HCT116 (cell line): Measurements from ENCODE around the gene SNTG2. TPM values are rescaled to one million over a fixed set of nuclear protein-coding genes. Genes with fewer than 3 reads are reported as not detected.

Experiments used
- ATAC-seq: fragments of 200-7000 bp; cut with Tn5 transposase; 2 replicates; pipeline ENCODE4 v1.9.1; 2020; ENCODE audit warnings: mild to moderate bottlenecking, moderate library complexity
- BruUV-seq: library from RNA; stranded (reverse); fragments of 400-500 nt; replicated peaks from 2 replicates; lab custom pipeline; 2021; lab: Mats Ljungman, UMichigan
- CTCF ChIA-PET: fragments of 300-600 bp; sonication (Branson Sonifier 250); formaldehyde crosslinking; loops from one replicate; lab custom pipeline; 2021; ENCODE audit warnings: antibody characterized with exemption; lab: Charles Lee
- POLR2A ChIA-PET: fragments of 300-600, 350-600 bp; sonication (Branson Sonifier 250); formaldehyde crosslinking; loops from one replicate; lab custom pipeline; 2021; ENCODE audit warnings: antibody characterized with exemption; lab: Charles Lee
- RAD21 ChIA-PET, 2 experiments: fragments of 300-600 bp; sonication (Branson Sonifier 250); formaldehyde crosslinking; loops; one replicate each; lab custom pipeline; 2023; ENCODE audit warnings: low total read pairs in 2 of 2; ENCODE audit not compliant: uncharacterized antibody in 2 of 2, unreplicated experiment in 2 of 2, low non-redundant PET in 1 of 2; lab: Charles Lee
- DNase-seq: peaks from one replicate; pipeline ENCODE4 v3.0.0-alpha.2; 2010; ENCODE audit warnings: low read depth, low spot score
- H2AFZ ChIP-seq: fragments of 200-600 bp; shearing (Covaris generic), sonication (generic); 2 replicates; pipeline ENCODE4 v1.6.1; 2017; ENCODE audit warnings: low read depth, mixed run types, mixed read lengths, antibody characterized with exemption, low read length; ENCODE audit not compliant: poor library complexity, severe bottlenecking
- H3K27ac ChIP-seq: 2 replicates; pipeline ENCODE4 v1.5.1; 2012; ENCODE audit warnings: low read depth, low read length
- H3K27me3 ChIP-seq: fragments of 200-600 bp; sonication (generic); 2 replicates; pipeline ENCODE4 v1.6.1; 2016; ENCODE audit warnings: mixed run types, low read length, mixed read lengths; ENCODE audit not compliant: insufficient read depth
- H3K36me3 ChIP-seq, 2 experiments: fragments of 200-500 bp in 1 of 2; fragments of 200-600 bp in 1 of 2; sonication (Bioruptor generic) in 1 of 2; sonication (generic) in 1 of 2; 2 replicates each; pipeline versions ENCODE4 v1.5.1 to v1.6.1; 2014 to 2016; ENCODE audit warnings: low read length in 2 of 2, inconsistent platforms in 1 of 2, mixed read lengths in 1 of 2, mixed run types in 1 of 2; ENCODE audit not compliant: insufficient read depth in 2 of 2, control insufficient read depth in 1 of 2
- H3K4me1 ChIP-seq, 2 experiments: fragments of 200-600 bp in 1 of 2; sonication (generic) in 1 of 2; 2 replicates each; pipeline versions ENCODE4 v1.5.1 to v1.6.1; 2012 to 2017; ENCODE audit warnings: low read length in 2 of 2, inconsistent platforms in 1 of 2, mild to moderate bottlenecking in 1 of 2, mixed read lengths in 1 of 2, mixed run types in 1 of 2, moderate library complexity in 1 of 2; ENCODE audit not compliant: insufficient read depth in 2 of 2, control insufficient read depth in 1 of 2
- H3K4me2 ChIP-seq: fragments of 200-600 bp; sonication (generic); 2 replicates; pipeline ENCODE4 v1.6.1; 2017; ENCODE audit warnings: mixed run types, low read length, mixed read lengths
- H3K4me3 ChIP-seq, 2 experiments: fragments of 200-600 bp in 1 of 2; sonication (generic) in 1 of 2; replicated peaks in 1 of 2; 2 replicates each; pipeline ENCODE4 v1.5.1; 2011 to 2016; ENCODE audit warnings: low read length in 2 of 2, control low read depth in 1 of 2, low read depth in 1 of 2, mild to moderate bottlenecking in 1 of 2, mixed read lengths in 1 of 2, mixed run types in 1 of 2
- H3K79me2 ChIP-seq: fragments of 200-600 bp; sonication (generic); 2 replicates; pipeline ENCODE4 v1.6.1; 2017; ENCODE audit warnings: mild to moderate bottlenecking, mixed run types, low read length, moderate library complexity, mixed read lengths; ENCODE audit not compliant: insufficient read depth
- H3K9ac ChIP-seq: fragments of 200-600 bp; sonication (generic); 2 replicates; pipeline ENCODE4 v1.6.1; 2016; ENCODE audit warnings: low read length, mixed read lengths
- H3K9me2 ChIP-seq: fragments of 200-600 bp; sonication (generic), shearing (Covaris generic); 2 replicates; pipeline ENCODE4 v1.6.1; 2017; ENCODE audit warnings: mixed run types, mild to moderate bottlenecking, moderate library complexity; ENCODE audit not compliant: insufficient read depth
- H3K9me3 ChIP-seq, 2 experiments: fragments of 200-500 bp in 1 of 2; fragments of 200-600 bp in 1 of 2; sonication (Bioruptor generic) in 1 of 2; sonication (generic) in 1 of 2; 2 replicates each; pipeline ENCODE4 v1.6.1; 2014 to 2017; ENCODE audit warnings: low read length in 2 of 2, mixed read lengths in 2 of 2, inconsistent platforms in 1 of 2, low read depth in 1 of 2, mild to moderate bottlenecking in 1 of 2, mixed run types in 1 of 2, moderate library complexity in 1 of 2; ENCODE audit not compliant: control insufficient read depth in 1 of 2, insufficient read depth in 1 of 2
- H4K20me1 ChIP-seq: fragments of 200-600 bp; sonication (generic), shearing (Covaris generic); 2 replicates; pipeline ENCODE4 v1.6.1; 2017; ENCODE audit warnings: mixed run types, mild to moderate bottlenecking, moderate library complexity; ENCODE audit not compliant: insufficient read depth
- ELF1 ChIP-seq: IDR thresholded peaks from 2 replicates; pipeline ENCODE4 v1.6.1; 2012; ENCODE audit warnings: low read depth, borderline replicate concordance
- EZH2phosphoT487 ChIP-seq: fragments of 200-600 bp; IDR thresholded peaks from 2 replicates; pipeline ENCODE4 v1.6.1; 2018; ENCODE audit warnings: antibody characterized with exemption, borderline replicate concordance
- FOSL1 ChIP-seq: IDR thresholded peaks from 2 replicates; pipeline ENCODE4 v1.6.1; 2012; ENCODE audit warnings: low read depth
- POLR2A ChIP-seq: IDR thresholded peaks from 2 replicates; pipeline ENCODE4 v1.7.0; 2011; ENCODE audit warnings: borderline replicate concordance; ENCODE audit not compliant: insufficient read depth, insufficient read length; ENCODE audit errors: extremely low read depth
- TCF7L2 ChIP-seq: IDR thresholded peaks from 2 replicates; pipeline ENCODE4 v1.7.0; 2011; ENCODE audit warnings: borderline replicate concordance, inconsistent platforms; ENCODE audit not compliant: insufficient read depth, insufficient read length; ENCODE audit errors: extremely low read depth
- ZFX ChIP-seq: fragments of 450-650 bp; IDR thresholded peaks from 2 replicates; pipeline ENCODE4 v1.6.1; 2017
- intact Hi-C: fragments of 100-400 bp; cut with micrococcal nuclease; formaldehyde crosslinking; loops from 2 replicates; pipeline ENCODE4 v1.10.0; 2022
- total RNA-seq: library from RNA; stranded (reverse); gene quantifications from one replicate; pipeline ENCODE4 v1.2.1, GENCODE V29; 2021; ENCODE audit not compliant: unreplicated experiment
- TF ChIP-seq, protein P1 (sequence below): IDR thresholded peaks from 2 replicates; pipeline ENCODE4 v1.6.1; 2012
- TF ChIP-seq, protein P2 (sequence below): IDR thresholded peaks from 2 replicates; pipeline ENCODE4 v1.6.1; 2012; ENCODE audit warnings: low read depth

Gene SNTG2
- total RNA-seq, 1 experiment from 2014 or later: not detected

DNA sequence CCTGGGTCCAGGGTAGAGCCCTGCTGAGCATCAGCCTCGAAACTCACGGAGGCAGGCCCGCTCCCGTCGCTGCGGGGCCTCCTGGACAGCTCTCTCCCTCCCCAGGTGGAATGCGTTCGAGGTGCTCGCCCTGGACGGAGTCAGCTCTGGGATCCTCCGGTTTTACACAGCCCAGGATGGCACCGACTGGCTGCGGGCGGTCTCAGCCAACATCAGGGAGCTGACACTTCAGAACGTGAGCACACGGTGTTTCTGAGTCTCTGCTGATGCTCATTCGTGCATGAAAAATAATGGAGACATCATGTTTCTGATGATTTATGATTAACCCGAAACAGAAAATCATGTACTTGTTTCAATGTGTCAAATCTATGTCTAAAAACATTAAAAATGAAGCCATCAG lies 287.1 kb downstream of the SNTG2 start:
- Histone ChIP-seq H3K36me3 (no peaks in the 10 kb centered on the region), H3K4me2 (no peak overlapping the region), H4K20me1 (no peaks in the 10 kb centered on the region), H3K27me3 (peaks cover 7% of the 10 kb centered on the region; the same call in 1 of the 2 replicates), H3K27ac (no peak overlapping the region), H3K9me3 (no peaks in the 10 kb centered on the region), H2AFZ (no peak overlapping the region), H3K4me1 (no peaks in the 10 kb centered on the region), H3K9me2 (no peaks in the 10 kb centered on the region), H3K4me3 (no peak overlapping the region), H3K9ac (no peak overlapping the region), H3K79me2 (no peaks in the 10 kb centered on the region)
- intact Hi-C loops: no loop called here
- POLR2A ChIA-PET: no interaction called here
- TF ChIP-seq TCF7L2 (no peak), POLR2A (no peak), EZH2phosphoT487 (no peak), FOSL1 (no peak), ZFX (no peak), ELF1 (no peak)
- TF ChIP-seq, protein P1, sequence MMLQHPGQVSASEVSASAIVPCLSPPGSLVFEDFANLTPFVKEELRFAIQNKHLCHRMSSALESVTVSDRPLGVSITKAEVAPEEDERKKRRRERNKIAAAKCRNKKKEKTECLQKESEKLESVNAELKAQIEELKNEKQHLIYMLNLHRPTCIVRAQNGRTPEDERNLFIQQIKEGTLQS: no peak
- TF ChIP-seq, protein P2, sequence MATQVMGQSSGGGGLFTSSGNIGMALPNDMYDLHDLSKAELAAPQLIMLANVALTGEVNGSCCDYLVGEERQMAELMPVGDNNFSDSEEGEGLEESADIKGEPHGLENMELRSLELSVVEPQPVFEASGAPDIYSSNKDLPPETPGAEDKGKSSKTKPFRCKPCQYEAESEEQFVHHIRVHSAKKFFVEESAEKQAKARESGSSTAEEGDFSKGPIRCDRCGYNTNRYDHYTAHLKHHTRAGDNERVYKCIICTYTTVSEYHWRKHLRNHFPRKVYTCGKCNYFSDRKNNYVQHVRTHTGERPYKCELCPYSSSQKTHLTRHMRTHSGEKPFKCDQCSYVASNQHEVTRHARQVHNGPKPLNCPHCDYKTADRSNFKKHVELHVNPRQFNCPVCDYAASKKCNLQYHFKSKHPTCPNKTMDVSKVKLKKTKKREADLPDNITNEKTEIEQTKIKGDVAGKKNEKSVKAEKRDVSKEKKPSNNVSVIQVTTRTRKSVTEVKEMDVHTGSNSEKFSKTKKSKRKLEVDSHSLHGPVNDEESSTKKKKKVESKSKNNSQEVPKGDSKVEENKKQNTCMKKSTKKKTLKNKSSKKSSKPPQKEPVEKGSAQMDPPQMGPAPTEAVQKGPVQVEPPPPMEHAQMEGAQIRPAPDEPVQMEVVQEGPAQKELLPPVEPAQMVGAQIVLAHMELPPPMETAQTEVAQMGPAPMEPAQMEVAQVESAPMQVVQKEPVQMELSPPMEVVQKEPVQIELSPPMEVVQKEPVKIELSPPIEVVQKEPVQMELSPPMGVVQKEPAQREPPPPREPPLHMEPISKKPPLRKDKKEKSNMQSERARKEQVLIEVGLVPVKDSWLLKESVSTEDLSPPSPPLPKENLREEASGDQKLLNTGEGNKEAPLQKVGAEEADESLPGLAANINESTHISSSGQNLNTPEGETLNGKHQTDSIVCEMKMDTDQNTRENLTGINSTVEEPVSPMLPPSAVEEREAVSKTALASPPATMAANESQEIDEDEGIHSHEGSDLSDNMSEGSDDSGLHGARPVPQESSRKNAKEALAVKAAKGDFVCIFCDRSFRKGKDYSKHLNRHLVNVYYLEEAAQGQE: no peak
- RAD21 ChIA-PET: no interaction called here
- DNase-seq: no peak
- CTCF ChIA-PET: interaction anchor here (1.0 kb wide), 1 partner anchor 8 kb away, joined by 3 read pairs; no protein-coding TSS in a partner anchor
- no TSS peak for BruUV-seq
- no peak for ATAC-seq
